ENCODE measurements around the gene CRK. TPM values are rescaled to one million over a fixed set of nuclear protein-coding genes. Genes with fewer than 3 reads are reported as not detected.
"Not testable (repeated sequence)": the region's sequence is repeated elsewhere in the genome, so short reads cannot be mapped to it uniquely, and the experiment has no call there.

Gene CRK
- total RNA-seq, 1 donor from 2014 or later: 24.2 TPM

DNA sequence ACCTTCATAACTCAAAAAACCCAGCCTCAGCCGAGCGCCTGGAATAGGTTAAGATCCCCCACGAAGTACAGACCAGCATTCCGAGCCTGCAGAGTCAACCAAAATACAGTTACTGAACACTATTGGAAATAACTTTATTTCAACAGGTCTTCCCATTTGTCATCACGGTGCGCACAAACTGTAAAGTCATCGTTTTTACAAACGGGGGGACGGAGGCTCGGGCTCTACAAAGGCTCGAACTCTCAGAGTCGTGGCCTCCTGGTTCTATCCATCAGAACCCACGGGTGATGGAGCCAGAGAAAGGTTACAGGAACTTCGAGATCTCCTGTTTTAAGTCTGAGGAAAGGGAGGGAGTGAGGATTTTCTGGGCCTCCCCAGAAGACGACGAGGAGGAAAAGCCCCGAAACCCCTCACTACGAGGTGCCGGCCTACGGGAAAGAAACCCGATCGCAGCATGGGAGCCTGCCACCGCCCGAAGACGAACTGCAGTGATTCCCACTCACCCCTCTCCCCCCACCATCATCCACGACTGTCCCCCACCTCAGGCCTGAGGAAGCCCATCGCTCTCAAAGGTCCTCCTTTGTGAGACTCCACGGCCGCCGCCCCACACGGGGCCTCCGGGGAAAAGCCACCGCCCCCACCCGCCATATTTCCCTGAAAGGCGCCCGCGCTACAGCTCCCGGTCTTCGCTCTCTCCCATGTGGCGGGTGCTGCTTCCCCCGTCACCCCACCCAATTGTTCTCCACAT lies 56.9 kb downstream of the CRK start:
- H3K9me3 Mint-ChIP-seq: no peaks in the 10 kb centered on the region
- intact Hi-C loops (cut with micrococcal nuclease): loop anchor here (2.0 kb wide), 1 partner anchor 92 kb away; no protein-coding TSS in a partner anchor
- H3K4me3 Mint-ChIP-seq: peak overlapping the region; percentile 97
- H3K36me3 Mint-ChIP-seq (ENCODE audit: low read depth): peaks cover 26% of the 10 kb centered on the region
- peaks cover 3% of the 10 kb centered on the region for H3K27me3 Mint-ChIP-seq (ENCODE audit: insufficient read depth)
- peak overlapping the region; percentile 98 for H3K27ac Mint-ChIP-seq
- peaks cover 23% of the 10 kb centered on the region for H3K4me1 Mint-ChIP-seq (ENCODE audit: low read depth)
- peak; percentile 56 for DNase-seq (ENCODE audit: low spot score)

DNA sequence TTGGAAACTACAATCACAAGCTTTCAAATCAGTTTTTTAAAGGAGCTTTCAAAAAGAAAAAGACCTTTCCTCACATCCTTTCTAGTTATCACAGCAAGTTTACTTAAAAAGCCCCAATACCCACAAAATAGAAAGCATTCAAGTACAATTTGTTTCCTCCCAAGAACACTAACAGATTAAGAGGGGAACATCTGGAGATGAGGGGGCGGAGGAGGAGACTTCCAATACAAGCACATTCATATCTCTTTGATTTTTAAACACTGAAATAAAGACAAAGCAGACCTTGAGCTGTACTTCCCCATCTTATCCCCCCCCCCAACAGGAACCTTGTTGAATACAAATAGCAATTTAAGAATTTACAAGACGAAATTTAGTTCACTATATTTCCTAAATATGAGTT lies 58.0 kb downstream of the CRK start:
- Mint-ChIP-seq H3K4me1 (ENCODE audit: low read depth) (peaks cover 33% of the 10 kb centered on the region), H3K36me3 (ENCODE audit: low read depth) (peaks cover 31% of the 10 kb centered on the region), H3K27me3 (ENCODE audit: insufficient read depth) (peaks cover 3% of the 10 kb centered on the region), H3K27ac (peak overlapping the region; percentile 98), H3K4me3 (peak overlapping the region; percentile 97), H3K9me3 (no peaks in the 10 kb centered on the region)
- intact Hi-C loops (cut with micrococcal nuclease): loop anchor here (2.0 kb wide), 1 partner anchor 93 kb away; no protein-coding TSS in a partner anchor
- no peak for DNase-seq (ENCODE audit: low spot score)

DNA sequence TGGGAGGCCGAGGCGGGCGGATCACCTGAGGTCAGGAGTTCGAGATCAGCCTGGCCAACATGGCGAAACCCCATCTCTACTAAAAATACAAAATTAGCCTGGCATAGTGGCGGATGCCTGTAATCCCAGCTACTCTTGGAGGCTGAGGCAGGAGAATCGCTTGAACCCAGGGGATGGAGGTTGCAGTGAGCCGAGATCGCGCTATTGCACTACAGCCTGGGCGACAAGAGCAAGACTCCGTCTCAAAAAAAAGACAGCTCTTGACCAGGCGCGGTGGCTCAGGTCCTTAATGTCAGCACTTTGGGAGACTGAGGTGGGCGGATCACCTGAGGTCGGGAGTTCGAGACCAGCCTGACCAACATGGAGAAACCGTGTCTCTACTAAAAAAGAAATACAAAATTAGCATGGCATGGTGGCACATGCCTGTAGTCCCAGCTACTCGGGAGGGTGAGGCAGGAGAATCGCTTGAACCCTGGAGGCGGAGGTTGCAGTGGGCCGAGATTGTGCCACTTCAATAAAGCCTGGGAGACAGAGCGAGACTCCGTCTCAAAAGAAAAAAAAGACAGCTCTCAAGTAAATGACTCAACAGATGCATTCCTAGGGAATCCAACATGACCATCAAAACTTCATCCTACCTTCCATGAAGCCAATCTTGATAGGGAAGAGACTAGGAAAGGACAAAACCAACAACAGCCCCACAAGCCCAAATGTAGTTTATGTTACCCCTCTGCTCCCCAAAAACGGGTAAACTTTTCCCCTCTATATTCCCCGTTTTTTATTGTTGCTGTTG lies 60.0 kb downstream of the CRK start:
- intact Hi-C loops (cut with micrococcal nuclease); H3K9me3 Mint-ChIP-seq; H3K27ac Mint-ChIP-seq; H3K4me3 Mint-ChIP-seq; H3K27me3 Mint-ChIP-seq (ENCODE audit: insufficient read depth); DNase-seq (ENCODE audit: low spot score): not testable (repeated sequence)
- H3K36me3 Mint-ChIP-seq (ENCODE audit: low read depth): peaks cover 33% of the 10 kb centered on the region
- H3K4me1 Mint-ChIP-seq (ENCODE audit: low read depth): peaks cover 47% of the 10 kb centered on the region

DNA sequence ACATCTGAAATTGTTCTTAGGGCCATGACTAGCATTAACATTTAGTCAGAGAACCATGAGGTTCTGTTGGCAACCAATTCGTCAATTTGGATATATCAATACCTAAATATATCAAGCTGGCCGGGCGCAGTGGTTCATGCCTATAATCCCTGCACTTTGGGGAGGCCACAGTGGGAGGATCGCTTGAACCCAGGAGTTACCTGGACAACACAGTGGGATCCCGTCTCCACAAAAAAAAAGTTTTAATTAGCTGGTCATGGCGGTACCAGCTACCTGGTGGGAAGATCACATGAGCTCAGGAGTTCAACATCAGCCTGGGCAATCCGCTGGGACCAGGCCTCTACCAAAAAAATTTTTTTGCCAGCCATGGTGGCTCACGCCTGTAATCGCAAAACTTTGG lies 64.5 kb downstream of the CRK start:
- H3K27me3 Mint-ChIP-seq (ENCODE audit: insufficient read depth): no peaks in the 10 kb centered on the region
- peaks cover 49% of the 10 kb centered on the region for H3K4me1 Mint-ChIP-seq (ENCODE audit: low read depth)
- no peak overlapping the region for H3K4me3 Mint-ChIP-seq

DNA sequence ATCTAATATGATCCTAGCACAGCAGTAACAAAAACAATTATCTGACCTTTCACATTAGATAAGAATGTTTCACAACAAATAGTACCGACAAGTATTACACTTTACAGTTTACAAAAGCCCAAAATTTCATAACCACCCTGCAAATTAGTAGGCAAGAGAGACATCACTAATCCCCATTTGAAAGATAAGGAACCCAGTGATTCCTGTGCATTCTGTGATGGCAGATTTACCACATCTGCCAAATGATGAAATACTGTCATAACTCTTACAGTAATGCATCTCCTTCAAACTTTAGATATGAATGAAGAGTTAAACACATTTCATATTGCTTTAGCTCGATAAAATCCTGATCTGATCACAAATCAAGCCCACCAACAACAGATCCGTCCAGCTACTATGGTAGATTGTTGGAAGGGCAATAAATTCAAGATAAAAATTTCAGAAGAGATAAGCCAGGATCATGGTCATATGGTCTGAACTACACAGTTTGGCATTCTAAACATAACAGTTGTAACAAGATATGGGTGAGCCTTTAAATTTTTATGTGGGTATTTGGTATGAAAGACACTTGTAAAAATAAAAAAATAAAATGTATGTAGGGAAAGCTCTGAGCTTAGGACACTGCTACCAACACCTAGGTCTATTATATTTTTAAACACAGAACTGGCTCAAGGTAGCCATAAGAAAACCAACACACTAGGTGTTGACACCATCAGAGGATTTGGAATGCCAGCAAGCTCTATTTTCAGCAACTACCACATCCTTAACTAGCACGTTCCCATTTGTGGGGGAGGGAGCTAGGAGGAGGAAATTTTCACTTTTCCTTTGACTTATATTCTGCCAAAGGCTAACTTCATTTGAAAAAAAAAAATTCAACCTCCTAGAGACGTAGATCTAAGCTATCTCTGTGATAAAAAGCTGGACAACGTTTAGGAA lies 65.3 kb downstream of the CRK start:
- H3K27me3 Mint-ChIP-seq (ENCODE audit: insufficient read depth): no peaks in the 10 kb centered on the region
- no peak overlapping the region for H3K4me3 Mint-ChIP-seq
- no peak overlapping the region for H3K27ac Mint-ChIP-seq
- peaks cover 54% of the 10 kb centered on the region for H3K4me1 Mint-ChIP-seq (ENCODE audit: low read depth)
- no peaks in the 10 kb centered on the region for H3K9me3 Mint-ChIP-seq
- no peak for DNase-seq (ENCODE audit: low spot score)
- peaks cover 8% of the 10 kb centered on the region for H3K36me3 Mint-ChIP-seq (ENCODE audit: low read depth)
- intact Hi-C loops (cut with micrococcal nuclease): loop anchor here (2.0 kb wide), 1 partner anchor 16 kb away; no protein-coding TSS in a partner anchor

More for the DNA sequence above, 64.5 kb downstream of the CRK start:
- peaks cover 10% of the 10 kb centered on the region for H3K36me3 Mint-ChIP-seq (ENCODE audit: low read depth)
- intact Hi-C loops (cut with micrococcal nuclease): loop anchor here (2.0 kb wide), 1 partner anchor 17 kb away; no protein-coding TSS in a partner anchor
- H3K27ac Mint-ChIP-seq: peak overlapping the region; percentile 52
- no peak for DNase-seq (ENCODE audit: low spot score)
- H3K9me3 Mint-ChIP-seq: no peaks in the 10 kb centered on the region

DNA sequence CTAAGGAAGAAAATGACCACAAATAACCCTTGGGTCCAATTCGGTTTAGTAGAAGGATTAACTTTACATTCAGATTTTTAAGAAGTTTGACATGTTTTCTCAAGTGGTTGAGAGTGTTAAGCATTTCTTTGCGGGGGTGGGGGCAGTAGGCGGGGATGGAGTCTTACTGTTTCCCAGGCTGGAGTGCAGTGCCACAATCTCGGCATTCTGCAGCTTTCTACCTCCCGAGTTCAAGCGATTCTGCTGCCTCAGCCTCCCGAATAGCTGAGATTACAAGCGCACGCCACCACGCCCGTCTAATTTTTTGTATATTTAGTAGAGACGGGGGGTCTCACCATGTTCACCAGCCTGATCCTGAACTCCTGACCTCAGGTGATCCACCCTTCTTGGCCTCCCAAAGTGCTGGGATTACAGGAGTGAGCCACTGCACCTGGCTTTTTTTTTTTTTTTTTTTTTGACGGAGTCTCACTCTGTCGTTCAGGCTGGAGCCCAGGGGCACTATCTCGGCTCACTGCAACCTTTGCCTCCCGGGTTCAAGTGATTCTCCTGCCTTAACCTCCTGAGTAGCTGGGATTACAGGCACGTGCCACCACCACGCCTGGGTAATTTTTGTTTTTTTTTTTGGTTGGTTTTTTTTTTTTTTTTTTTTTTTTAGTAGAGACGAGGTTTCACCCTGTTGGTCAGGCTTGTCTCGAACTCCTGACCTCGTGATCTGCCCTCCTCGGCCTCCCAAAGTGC lies 68.4 kb downstream of the CRK start:
- H3K27ac Mint-ChIP-seq; H3K4me3 Mint-ChIP-seq; H3K27me3 Mint-ChIP-seq (ENCODE audit: insufficient read depth); H3K36me3 Mint-ChIP-seq (ENCODE audit: low read depth); DNase-seq (ENCODE audit: low spot score); H3K9me3 Mint-ChIP-seq; intact Hi-C loops (cut with micrococcal nuclease): not testable (repeated sequence)
- H3K4me1 Mint-ChIP-seq (ENCODE audit: low read depth): peaks cover 42% of the 10 kb centered on the region

DNA sequence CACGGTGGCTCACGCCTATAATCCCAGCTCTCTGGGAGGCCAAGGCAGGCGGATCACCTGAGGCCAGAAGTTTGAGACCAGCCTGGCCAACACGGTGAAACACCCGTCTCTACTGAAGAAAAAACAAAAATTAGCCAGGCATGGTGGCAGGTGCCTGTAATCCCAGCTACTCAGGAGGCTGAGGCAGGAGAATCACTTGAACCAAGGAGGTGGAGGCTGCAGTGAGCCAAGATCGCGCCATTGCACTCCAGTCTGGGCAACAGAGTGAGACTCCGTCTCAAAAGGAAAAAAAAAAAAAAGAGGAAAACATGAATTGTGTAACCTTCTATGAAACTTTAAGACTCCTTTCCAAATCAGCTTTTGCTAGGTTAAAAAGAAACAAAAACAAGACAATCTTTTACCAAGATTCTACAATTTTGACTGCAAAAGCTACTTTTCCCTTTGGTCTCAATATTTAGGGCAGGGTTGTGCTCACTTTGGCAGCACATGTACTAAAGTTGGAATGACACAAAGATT lies 69.3 kb downstream of the CRK start:
- H3K9me3 Mint-ChIP-seq; H3K4me3 Mint-ChIP-seq; DNase-seq (ENCODE audit: low spot score); H3K36me3 Mint-ChIP-seq (ENCODE audit: low read depth); H3K27me3 Mint-ChIP-seq (ENCODE audit: insufficient read depth); intact Hi-C loops (cut with micrococcal nuclease): not testable (repeated sequence)
- Mint-ChIP-seq H3K27ac (peak overlapping the region; percentile 40), H3K4me1 (ENCODE audit: low read depth) (peaks cover 34% of the 10 kb centered on the region)

DNA sequence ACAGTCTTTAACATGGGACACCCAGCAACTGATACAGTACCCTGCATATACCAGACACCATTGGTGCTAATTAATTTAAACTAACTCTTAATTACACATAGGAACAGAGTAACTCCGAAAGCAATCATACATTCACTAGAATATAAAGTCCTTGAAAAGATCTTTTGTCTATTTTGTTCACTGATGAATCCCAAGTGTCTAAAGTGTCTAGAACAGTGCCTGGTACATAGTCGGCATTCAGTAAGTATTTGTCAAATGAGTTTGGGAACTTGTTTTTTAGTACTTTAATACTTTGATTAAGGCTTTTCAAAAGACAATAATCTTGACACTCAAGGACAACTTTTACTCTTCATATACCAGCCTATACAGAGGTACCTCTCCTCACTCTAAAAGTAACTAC lies 69.8 kb downstream of the CRK start:
- peaks cover 5% of the 10 kb centered on the region for H3K36me3 Mint-ChIP-seq (ENCODE audit: low read depth)
- H3K9me3 Mint-ChIP-seq: no peaks in the 10 kb centered on the region
- no peak overlapping the region for H3K4me3 Mint-ChIP-seq
- H3K4me1 Mint-ChIP-seq (ENCODE audit: low read depth): peaks cover 34% of the 10 kb centered on the region
- intact Hi-C loops (cut with micrococcal nuclease): no loop called here
- no peak overlapping the region for H3K27ac Mint-ChIP-seq
- no peaks in the 10 kb centered on the region for H3K27me3 Mint-ChIP-seq (ENCODE audit: insufficient read depth)
- no peak for DNase-seq (ENCODE audit: low spot score)

DNA sequence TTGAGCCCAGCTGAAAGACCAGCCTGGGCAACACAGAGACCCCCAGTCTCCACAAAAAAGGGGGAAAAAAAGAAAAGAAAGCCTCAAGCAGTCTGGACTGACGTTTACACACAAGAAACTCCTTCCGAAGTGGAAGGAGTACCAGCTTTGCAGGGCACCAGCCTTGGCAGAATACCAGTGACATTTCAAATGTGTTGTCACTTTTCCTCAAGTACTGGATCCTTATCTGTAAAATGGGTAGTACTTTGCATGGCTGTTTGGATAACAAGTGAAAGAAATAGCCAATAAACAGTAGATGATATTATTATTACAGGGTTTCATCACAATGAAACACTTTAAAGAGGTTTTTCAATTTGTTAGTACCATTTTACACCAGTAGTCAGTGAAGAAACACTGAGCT lies 70.2 kb downstream of the CRK start:
- Mint-ChIP-seq H3K4me3 (no peak overlapping the region), H3K9me3 (no peaks in the 10 kb centered on the region), H3K27me3 (ENCODE audit: insufficient read depth) (no peaks in the 10 kb centered on the region), H3K36me3 (ENCODE audit: low read depth) (peaks cover 5% of the 10 kb centered on the region), H3K27ac (no peak overlapping the region), H3K4me1 (ENCODE audit: low read depth) (peaks cover 35% of the 10 kb centered on the region)
- intact Hi-C loops (cut with micrococcal nuclease): no loop called here
- no peak for DNase-seq (ENCODE audit: low spot score)

DNA sequence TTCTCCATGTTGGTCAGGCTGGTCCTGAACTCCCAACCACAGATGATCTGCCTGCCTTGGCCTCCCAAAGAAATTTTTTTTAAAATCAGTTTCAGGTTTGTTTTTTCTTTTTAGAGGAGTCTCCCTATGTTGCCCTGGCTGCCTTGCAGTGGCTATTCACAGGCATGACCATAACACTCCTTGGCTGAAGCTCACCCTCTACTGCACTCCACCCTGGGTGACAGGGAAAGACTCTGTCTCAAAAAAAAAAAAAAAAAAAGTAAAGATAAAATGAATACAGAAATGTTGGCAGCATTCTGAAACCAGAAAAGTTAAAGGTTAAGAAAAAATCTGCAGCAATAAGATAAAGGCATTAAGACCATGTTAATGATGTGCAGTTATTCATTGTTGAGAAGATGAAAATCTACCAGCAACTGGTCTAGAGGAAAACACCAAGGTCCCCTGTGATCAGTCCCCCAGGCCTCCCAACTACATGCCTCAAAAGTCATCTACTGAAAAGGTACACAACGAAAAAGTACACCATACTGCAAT lies 71.1 kb downstream of the CRK start:
- Mint-ChIP-seq H3K9me3 (no peaks in the 10 kb centered on the region), H3K36me3 (ENCODE audit: low read depth) (peaks cover 5% of the 10 kb centered on the region), H3K4me3 (no peak overlapping the region), H3K27me3 (ENCODE audit: insufficient read depth) (no peaks in the 10 kb centered on the region), H3K4me1 (ENCODE audit: low read depth) (peaks cover 36% of the 10 kb centered on the region), H3K27ac (no peak overlapping the region)
- intact Hi-C loops (cut with micrococcal nuclease): no loop called here
- no peak for DNase-seq (ENCODE audit: low spot score)

DNA sequence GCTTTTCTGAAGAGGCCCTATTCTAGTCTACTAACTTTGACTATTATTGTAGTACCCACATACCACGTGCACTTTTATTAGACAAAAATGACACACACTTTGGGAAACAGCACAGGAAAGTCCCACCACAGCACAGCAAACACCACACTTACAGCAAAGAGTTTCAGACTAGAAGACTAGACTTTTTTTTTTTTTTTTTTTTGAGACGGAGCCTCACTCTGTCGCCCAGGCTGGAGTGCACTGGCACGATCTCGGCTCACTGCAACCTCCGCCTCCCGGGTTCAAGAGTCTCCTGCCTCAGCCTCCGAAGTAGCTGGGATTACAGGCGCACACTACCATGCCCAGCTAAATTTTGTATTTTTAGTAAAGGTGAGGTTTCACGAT lies 76.1 kb downstream of the CRK start:
- no peak overlapping the region for H3K4me3 Mint-ChIP-seq
- intact Hi-C loops (cut with micrococcal nuclease): no loop called here
- H3K4me1 Mint-ChIP-seq (ENCODE audit: low read depth): peaks cover 67% of the 10 kb centered on the region
- peaks cover 10% of the 10 kb centered on the region for H3K36me3 Mint-ChIP-seq (ENCODE audit: low read depth)
- peak overlapping the region; percentile 63 for H3K27ac Mint-ChIP-seq
- no peak for DNase-seq (ENCODE audit: low spot score)
- H3K27me3 Mint-ChIP-seq (ENCODE audit: insufficient read depth): no peaks in the 10 kb centered on the region
- H3K9me3 Mint-ChIP-seq: no peaks in the 10 kb centered on the region

Data from activated T-helper 1 cell treated with anti-CD3 and anti-CD28 coated beads, Interleukin-12 subunit alpha, Interleukin-12 subunit beta, Interleukin-2, Interleukin-4 antibody, amounts not matched to agents 30 ng/mL and 10 ng/mL and 1 ng/mL, durations not matched to agents 14 hours and 24 hours and 36 hours (primary cell).